Stomach (tissue), 9 donors: ENCODE data around the gene LHX1. TPM values are rescaled to one million over a fixed set of nuclear protein-coding genes. Genes with fewer than 3 reads are reported as not detected.

ENCODE experiments used
- DNase-seq, 2 donors: peaks; one replicate each; pipeline versions ENCODE4 v3.0.0 to v3.0.0-alpha.2; 2013 to 2019
- H3K27ac ChIP-seq, 5 donors: fragments of 200-600 bp in 4 of 5; sonication (generic) in 4 of 5; one replicate each; pipeline ENCODE4 v1.5.1; 2013 to 2019; ENCODE audit warnings: mild to moderate bottlenecking in 1 of 5, moderate library complexity in 1 of 5
- H3K27me3 ChIP-seq, 3 donors: fragments of 200-600 bp; sonication (generic); one replicate each; pipeline ENCODE4 v1.5.1; 2017 to 2019; ENCODE audit warnings: mixed run types in 1 of 3
- H3K36me3 ChIP-seq, 4 donors: fragments of 200-600 bp; sonication (generic); 1 replicate in 3 of 4; 2 replicates in 1 of 4; pipeline ENCODE4 v1.5.1; 2016 to 2019
- H3K4me1 ChIP-seq, 4 donors: fragments of 200-600 bp; sonication (generic); one replicate each; pipeline ENCODE4 v1.5.1; 2016 to 2019
- H3K4me3 ChIP-seq, 4 donors: fragments of 200-600 bp; sonication (generic) in 3 of 4; one replicate each; pipeline ENCODE4 v1.5.1; 2016 to 2019; ENCODE audit warnings: mild to moderate bottlenecking in 1 of 4
- H3K9me3 ChIP-seq, 4 donors: fragments of 200-600 bp; sonication (generic); one replicate each; pipeline ENCODE4 v1.5.1; 2016 to 2019
- EP300 ChIP-seq: sonication (generic); formaldehyde crosslinking; IDR thresholded peaks from one replicate; pipeline ENCODE4 v1.6.1; 2017; ENCODE audit warnings: antibody characterized with exemption
- POLR2A ChIP-seq, 4 donors: fragments of 450-650 bp; IDR thresholded peaks; one replicate each; pipeline ENCODE4 v1.6.1; 2016; ENCODE audit warnings: antibody characterized with exemption in 4 of 4, control low read depth in 2 of 4, mild to moderate bottlenecking in 1 of 4, moderate library complexity in 1 of 4
- POLR2AphosphoS5 ChIP-seq, 3 donors: sonication (generic); formaldehyde crosslinking; IDR thresholded peaks; one replicate each; pipeline ENCODE4 v1.6.1; 2016; ENCODE audit warnings: antibody characterized with exemption in 3 of 3
- WGBS, 5 donors: extraction: QIAGEN DNeasy Blood & Tissue Kit in 3 of 5; methylation state at CpG; one replicate each; pipeline versions ENCODE4 v1.1.5 to v1.1.7; 2013 to 2018; 5-methylcytosine and 5-hydroxymethylcytosine counted together
- intact Hi-C: fragments of 100-400 bp; cut with DNase I; formaldehyde crosslinking; loops from one replicate; pipeline ENCODE4 v1.15.1; 2023; ENCODE audit warnings: low total_unique reads
- polyA plus RNA-seq, 3 donors: library from polyadenylated mRNA; stranded (reverse); fragments of 200-250 nt; gene quantifications; one replicate each; pipeline ENCODE4 v1.2.3, GENCODE V29; 2013
- total RNA-seq, 5 donors: library from RNA; depleted of rRNA; stranded (reverse); fragments of >200 nt; gene quantifications; one replicate each; pipeline versions ENCODE4 v1.1.0 to v1.2.3, GENCODE V29; 2014 to 2016
- TF ChIP-seq, protein P1 (sequence below), 7 experiments: fragments of 450-650 bp in 4 of 7; fragments of 200-600 bp in 3 of 7; sonication (generic) in 3 of 7; IDR thresholded peaks; one replicate each; pipeline ENCODE4 v1.5.1; 2016 to 2019; ENCODE audit warnings: antibody characterized with exemption in 7 of 7, control low read depth in 2 of 7, mild to moderate bottlenecking in 1 of 7
- donor health status: healthy with polysubstance abuse.
- donor health status: Bipolar disorder and iron deficiency.
- donor health status: healthy.

LHX1 gene
- total and polyA plus RNA-seq, 8 donors = not detected

DNA sequence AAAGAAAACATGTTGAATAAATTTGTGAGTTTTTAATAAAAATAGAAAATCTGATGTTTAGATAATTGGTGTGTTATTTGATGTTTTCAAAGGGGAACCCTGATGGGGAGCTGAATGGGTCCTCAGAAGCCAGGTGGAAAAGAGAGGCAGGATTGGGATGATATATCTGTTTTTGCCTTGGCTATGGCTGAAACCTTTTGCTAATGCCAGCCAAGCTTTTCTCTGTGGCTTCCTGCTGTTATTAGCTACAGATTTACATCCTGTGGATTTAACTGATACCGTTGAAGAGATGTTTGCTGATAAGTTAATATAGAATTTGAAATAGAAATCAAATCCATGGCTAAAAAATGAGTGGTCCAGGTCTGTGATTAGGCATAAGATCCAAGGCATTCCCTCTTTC, 7.3 kb downstream of the LHX1 start:
- intact Hi-C loops = no loop called here
- TF ChIP-seq, protein P1, sequence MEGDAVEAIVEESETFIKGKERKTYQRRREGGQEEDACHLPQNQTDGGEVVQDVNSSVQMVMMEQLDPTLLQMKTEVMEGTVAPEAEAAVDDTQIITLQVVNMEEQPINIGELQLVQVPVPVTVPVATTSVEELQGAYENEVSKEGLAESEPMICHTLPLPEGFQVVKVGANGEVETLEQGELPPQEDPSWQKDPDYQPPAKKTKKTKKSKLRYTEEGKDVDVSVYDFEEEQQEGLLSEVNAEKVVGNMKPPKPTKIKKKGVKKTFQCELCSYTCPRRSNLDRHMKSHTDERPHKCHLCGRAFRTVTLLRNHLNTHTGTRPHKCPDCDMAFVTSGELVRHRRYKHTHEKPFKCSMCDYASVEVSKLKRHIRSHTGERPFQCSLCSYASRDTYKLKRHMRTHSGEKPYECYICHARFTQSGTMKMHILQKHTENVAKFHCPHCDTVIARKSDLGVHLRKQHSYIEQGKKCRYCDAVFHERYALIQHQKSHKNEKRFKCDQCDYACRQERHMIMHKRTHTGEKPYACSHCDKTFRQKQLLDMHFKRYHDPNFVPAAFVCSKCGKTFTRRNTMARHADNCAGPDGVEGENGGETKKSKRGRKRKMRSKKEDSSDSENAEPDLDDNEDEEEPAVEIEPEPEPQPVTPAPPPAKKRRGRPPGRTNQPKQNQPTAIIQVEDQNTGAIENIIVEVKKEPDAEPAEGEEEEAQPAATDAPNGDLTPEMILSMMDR (IDR thresholded peaks at IDR 0.05) = no peak
- TF ChIP-seq POLR2A (IDR thresholded peaks at IDR 0.05) (no peak), EP300 (no peak), POLR2AphosphoS5 (IDR thresholded peaks at IDR 0.05) (no peak)
- no peaks in the 10 kb centered on the region for H3K36me3 ChIP-seq
- peaks cover 58 to 85% (median 82%) of the 10 kb centered on the region in 3 donors for H3K27me3 ChIP-seq
- no peak for DNase-seq
- peaks cover 14 to 38% (median 28%) of the 10 kb centered on the region in 4 donors for H3K4me1 ChIP-seq
- no peak overlapping the region for H3K4me3 ChIP-seq
- no peak overlapping the region for H3K27ac ChIP-seq
- H3K9me3 ChIP-seq = peaks cover 0 to 5% (median 0%) of the 10 kb centered on the region in 4 donors
- WGBS, 5 donors = 2 to 7% (median 5%) methylated on average over 1 of the region's 1 CpG

DNA sequence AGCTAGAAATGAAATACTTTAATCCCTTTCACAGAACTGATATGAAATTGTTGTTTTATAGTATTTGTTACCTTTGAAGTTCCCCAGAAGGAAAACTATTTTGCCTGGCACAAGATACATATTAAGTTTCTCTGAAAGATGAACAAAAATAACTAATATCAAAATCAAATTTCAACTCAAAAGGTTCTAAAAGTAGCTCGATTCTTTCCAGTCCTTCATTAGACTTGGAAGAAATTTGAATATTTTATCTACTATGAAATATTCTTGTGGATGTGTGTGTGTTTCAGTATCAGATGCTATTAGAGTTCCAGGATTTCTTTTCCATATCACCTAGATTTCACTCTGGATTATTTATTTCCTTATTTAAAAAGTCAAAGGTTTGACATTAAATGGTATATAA, 7.9 kb downstream of the LHX1 start:
- DNase-seq = no peak
- Histone ChIP-seq H3K4me1 (peaks cover 19 to 38% (median 31%) of the 10 kb centered on the region in 4 donors), H3K36me3 (no peaks in the 10 kb centered on the region), H3K9me3 (peaks cover 0 to 5% (median 0%) of the 10 kb centered on the region in 4 donors), H3K27ac (no peak overlapping the region), H3K27me3 (peaks cover 52 to 79% (median 76%) of the 10 kb centered on the region in 3 donors), H3K4me3 (no peak overlapping the region)
- TF ChIP-seq EP300 = no peak
- TF ChIP-seq, protein P1 (IDR thresholded peaks at IDR 0.05) = no peak
- TF ChIP-seq POLR2A (IDR thresholded peaks at IDR 0.05) = no peak
- TF ChIP-seq POLR2AphosphoS5 (IDR thresholded peaks at IDR 0.05) = no peak
- intact Hi-C loops = no loop called here
- 28 to 41% (median 33%) methylated on average over 1 of the region's 1 CpG for WGBS, 5 donors

DNA sequence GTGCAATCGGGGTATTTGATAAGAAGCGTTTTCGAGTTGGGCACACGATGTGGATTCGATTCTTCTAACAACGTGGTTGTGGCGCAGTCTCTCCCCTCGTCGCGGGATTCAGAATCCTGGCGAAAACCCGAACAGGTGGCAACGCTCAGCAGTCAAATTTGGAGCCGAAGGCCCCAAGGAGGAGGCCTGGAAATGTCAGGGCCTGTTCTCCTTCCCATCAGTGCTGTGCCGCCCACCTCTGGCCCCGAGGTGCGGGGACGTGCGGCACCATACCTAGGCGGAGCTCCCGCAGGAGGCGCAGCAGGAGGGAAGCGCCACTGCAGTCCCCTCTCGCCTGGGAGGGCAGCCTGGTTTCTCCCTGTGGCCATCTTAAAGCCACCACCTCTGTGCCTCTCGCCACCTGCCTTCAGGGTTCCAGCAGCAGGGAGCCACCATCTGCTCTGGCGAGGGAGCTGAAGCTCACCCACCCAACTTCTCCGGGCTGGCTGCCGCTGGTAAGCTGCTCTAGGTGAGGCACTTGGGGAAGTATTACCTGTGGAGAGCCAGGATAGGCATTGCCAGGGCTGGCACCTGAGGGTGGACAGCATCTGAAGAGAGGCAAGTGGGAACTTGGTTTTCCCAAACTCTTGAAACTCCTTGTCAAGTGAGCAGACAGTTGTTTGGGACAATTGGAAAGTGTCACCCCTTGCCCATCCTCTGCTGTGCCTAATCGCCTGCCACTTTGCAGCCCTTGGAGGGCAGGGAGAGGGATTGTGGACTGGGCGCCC, 8.9 kb downstream of the LHX1 start:
- TF ChIP-seq EP300 = no peak
- no peak for TF ChIP-seq POLR2AphosphoS5 (IDR thresholded peaks at IDR 0.05)
- TF ChIP-seq POLR2A (IDR thresholded peaks at IDR 0.05) = no peak
- TF ChIP-seq, protein P1 (IDR thresholded peaks at IDR 0.05) = no peak
- H3K27me3 ChIP-seq = peaks cover 43 to 69% (median 66%) of the 10 kb centered on the region in 3 donors
- H3K4me3 ChIP-seq = no peak overlapping the region
- DNase-seq = peak in 1 of 2 donors; percentile 15
- H3K4me1 ChIP-seq = peaks cover 24 to 46% (median 40%) of the 10 kb centered on the region in 4 donors
- H3K36me3 ChIP-seq = peaks cover 0 to 6% (median 0%) of the 10 kb centered on the region in 4 donors
- WGBS, 5 donors = 7 to 14% (median 12%) methylated on average over 19 to 30 of the region's 30 CpGs
- intact Hi-C loops = no loop called here
- H3K9me3 ChIP-seq = peaks cover 0 to 5% (median 0%) of the 10 kb centered on the region in 4 donors
- no peak overlapping the region for H3K27ac ChIP-seq

DNA sequence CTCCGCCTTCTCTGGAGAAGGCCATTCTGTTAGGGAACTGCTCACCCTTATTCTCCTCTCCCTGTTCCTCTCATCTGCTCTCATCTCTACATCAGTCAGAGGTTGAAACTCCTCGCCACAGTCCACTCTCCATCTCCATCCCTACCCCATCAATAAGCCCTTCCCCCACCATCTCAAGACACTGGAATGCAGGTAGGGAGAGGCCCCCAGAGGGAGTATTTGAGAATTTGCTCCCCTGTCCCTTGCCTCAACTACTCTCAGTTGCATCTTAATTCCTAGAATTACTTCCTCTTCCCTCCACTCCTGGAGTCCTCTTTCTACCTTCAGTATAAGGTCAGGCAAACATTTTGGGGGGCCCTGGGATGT, 9.4 kb downstream of the LHX1 start:
- no peak for DNase-seq
- Histone ChIP-seq H3K27me3 (peaks cover 37 to 64% (median 60%) of the 10 kb centered on the region in 3 donors), H3K27ac (no peak overlapping the region), H3K9me3 (peaks cover 0 to 5% (median 0%) of the 10 kb centered on the region in 4 donors), H3K4me3 (no peak overlapping the region), H3K36me3 (peaks cover 0 to 8% (median 3%) of the 10 kb centered on the region in 4 donors), H3K4me1 (peaks cover 24 to 49% (median 42%) of the 10 kb centered on the region in 4 donors)
- WGBS, 5 donors = 44 to 60% (median 50%) methylated on average over 2 of the region's 2 CpGs
- intact Hi-C loops = no loop called here
- no peak for TF ChIP-seq POLR2AphosphoS5 (IDR thresholded peaks at IDR 0.05)
- TF ChIP-seq EP300 = no peak
- no peak for TF ChIP-seq POLR2A (IDR thresholded peaks at IDR 0.05)
- TF ChIP-seq, protein P1 (IDR thresholded peaks at IDR 0.05) = no peak
